GM23338 (cell line): Measurements from ENCODE around the gene PLXNC1. TPM values are rescaled to one million over a fixed set of nuclear protein-coding genes. Genes with fewer than 3 reads are reported as not detected.

Source experiments
- ATAC-seq: fragments of 200-7000 bp; cut with Tn5 transposase; 3 replicates; pipeline ENCODE4 v1.9.1; 2020
- DNase-seq: peaks from one replicate; pipeline ENCODE4 v3.0.0-alpha.2; 2015; ENCODE audit warnings: low spot score
- H2AFZ ChIP-seq: fragments of 200-600 bp; sonication (generic); 2 replicates; pipeline ENCODE4 v1.8.0; 2016; ENCODE audit warnings: antibody characterized with exemption, mild to moderate bottlenecking, moderate library complexity
- H3F3A ChIP-seq: fragments of 200-600 bp; sonication (generic); replicated peaks from 2 replicates; pipeline ENCODE4 v1.8.0; 2017; ENCODE audit warnings: antibody characterized with exemption, mixed run types, low read depth
- H3K27ac ChIP-seq: fragments of 200-600 bp; sonication (generic); 2 replicates; pipeline ENCODE4 v1.6.1; 2016; ENCODE audit warnings: low read depth
- H3K27me3 ChIP-seq: fragments of 200-600 bp; sonication (generic); 2 replicates; pipeline ENCODE4 v1.8.0; 2016; ENCODE audit warnings: mild to moderate bottlenecking, mixed run types, moderate library complexity; ENCODE audit not compliant: insufficient read depth
- H3K36me3 ChIP-seq: fragments of 200-600 bp; sonication (generic); 2 replicates; pipeline ENCODE4 v1.8.0; 2016; ENCODE audit warnings: mild to moderate bottlenecking; ENCODE audit not compliant: insufficient read depth
- H3K4me1 ChIP-seq: fragments of 200-600 bp; sonication (generic); 2 replicates; pipeline ENCODE4 v1.8.0; 2016; ENCODE audit warnings: mild to moderate bottlenecking, moderate library complexity; ENCODE audit not compliant: insufficient read depth
- H3K4me2 ChIP-seq: fragments of 200-600 bp; sonication (generic); 2 replicates; pipeline ENCODE4 v1.7.1; 2017; ENCODE audit warnings: mixed run types
- H3K4me3 ChIP-seq: fragments of 200-600 bp; sonication (generic); 2 replicates; pipeline ENCODE4 v1.6.1; 2016; ENCODE audit warnings: mixed run types
- H3K79me2 ChIP-seq: fragments of 200-600 bp; sonication (generic); replicated peaks from 2 replicates; pipeline ENCODE4 v1.8.0; 2017; ENCODE audit warnings: mild to moderate bottlenecking; ENCODE audit not compliant: insufficient read depth
- H3K9me2 ChIP-seq: fragments of 200-600 bp; sonication (generic); 2 replicates; pipeline ENCODE4 v1.8.0; 2017; ENCODE audit not compliant: insufficient read depth
- H4K20me1 ChIP-seq: fragments of 200-600 bp; sonication (generic); replicated peaks from 2 replicates; pipeline ENCODE4 v1.8.0; 2017; ENCODE audit warnings: mild to moderate bottlenecking; ENCODE audit not compliant: insufficient read depth
- H3K27ac Mint-ChIP-seq: 2 replicates; pipeline ENCODE4 v1.8.0; 2020; ENCODE audit warnings: inconsistent platforms, mild to moderate bottlenecking, moderate library complexity, mixed read lengths
- H3K27me3 Mint-ChIP-seq: 3 replicates; pipeline ENCODE4 v1.8.0; 2022; ENCODE audit warnings: low read depth, mild to moderate bottlenecking, moderate library complexity, mixed read lengths, inconsistent platforms; ENCODE audit not compliant: insufficient read depth, poor library complexity
- H3K36me3 Mint-ChIP-seq: 3 replicates; pipeline ENCODE4 v1.8.0; 2021; ENCODE audit warnings: low read depth, mild to moderate bottlenecking, inconsistent platforms, moderate library complexity, mixed read lengths
- H3K4me1 Mint-ChIP-seq: 3 replicates; pipeline ENCODE4 v1.8.0; 2020; ENCODE audit warnings: mild to moderate bottlenecking, inconsistent platforms, mixed read lengths
- H3K4me3 Mint-ChIP-seq: 3 replicates; pipeline ENCODE4 v1.8.0; 2021; ENCODE audit warnings: moderate library complexity, mild to moderate bottlenecking, inconsistent platforms, mixed read lengths
- H3K9me3 Mint-ChIP-seq: 3 replicates; pipeline ENCODE4 v1.8.0; 2020; ENCODE audit warnings: moderate library complexity, mild to moderate bottlenecking, inconsistent platforms, mixed read lengths
- CREB1 ChIP-seq: fragments of 250-450 bp; sonication (Bioruptor Pico); IDR thresholded peaks from 2 replicates; pipeline ENCODE4 v1.5.0; 2020; ENCODE audit warnings: low read depth, mild to moderate bottlenecking, moderate library complexity
- EZH2 ChIP-seq: fragments of 200-600 bp; sonication (generic); IDR thresholded peaks from one replicate; pipeline ENCODE4 v1.8.0; 2017; ENCODE audit warnings: antibody characterized with exemption, mild to moderate bottlenecking, low read depth; ENCODE audit not compliant: unreplicated experiment
- EZH2phosphoT487 ChIP-seq: fragments of 200-600 bp; sonication (generic); IDR thresholded peaks from one replicate; pipeline ENCODE4 v1.8.1; 2018; ENCODE audit warnings: antibody characterized with exemption; ENCODE audit not compliant: unreplicated experiment
- JUNB ChIP-seq: IDR thresholded peaks from one replicate; pipeline ENCODE4 v1.6.1; 2016; ENCODE audit warnings: antibody characterized with exemption; ENCODE audit not compliant: unreplicated experiment
- NANOG ChIP-seq: IDR thresholded peaks from 2 replicates; pipeline ENCODE4 v1.6.1; 2016; ENCODE audit warnings: antibody characterized with exemption, borderline replicate concordance
- POLR2AphosphoS5 ChIP-seq: IDR thresholded peaks from 2 replicates; pipeline ENCODE4 v1.6.1; 2016; ENCODE audit warnings: antibody characterized with exemption, low read depth
- STAT1 ChIP-seq: IDR thresholded peaks from one replicate; pipeline ENCODE4 v1.6.1; 2016; ENCODE audit warnings: antibody characterized with exemption; ENCODE audit not compliant: unreplicated experiment
- ZNF114 ChIP-seq: fragments of 250-450 bp; sonication (Bioruptor Pico); IDR thresholded peaks from 2 replicates; pipeline ENCODE4 v1.5.0; 2020; ENCODE audit warnings: mild to moderate bottlenecking, moderate library complexity
- ZNF331 ChIP-seq: fragments of 250-450 bp; sonication (Bioruptor Pico); IDR thresholded peaks from 2 replicates; pipeline ENCODE4 v1.5.0; 2020; ENCODE audit warnings: low read depth, mild to moderate bottlenecking, moderate library complexity
- ZNF462 ChIP-seq: fragments of 250-450 bp; sonication (Bioruptor Pico); IDR thresholded peaks from 2 replicates; pipeline ENCODE4 v1.5.0; 2020; ENCODE audit warnings: mild to moderate bottlenecking, moderate library complexity
- polyA plus RNA-seq: library from polyadenylated mRNA; unstranded; fragments of >200 nt; fragmentation: Nextera tagmentation; extraction: Ambion mirVana; gene quantifications from 2 replicates; pipeline ENCODE4 v1.2.1, GENCODE V29; 2016
- total RNA-seq: library from RNA; depleted of rRNA; stranded (reverse); fragments of >200 nt; shearing (Covaris generic); gene quantifications from 2 replicates; pipeline ENCODE4 v1.2.3, GENCODE V29; 2014
- TF ChIP-seq, protein P1 (sequence below): IDR thresholded peaks from one replicate; pipeline ENCODE4 v1.6.1; 2018; ENCODE audit warnings: antibody characterized with exemption; ENCODE audit not compliant: unreplicated experiment
- TF ChIP-seq, protein P2 (sequence below), 2 experiments: fragments of 200-600 bp in 1 of 2; sonication (generic) in 1 of 2; conservative IDR thresholded peaks; 2 replicates each; pipeline versions ENCODE4 v1.5.1 to v1.6.1; 2016 to 2017; ENCODE audit warnings: antibody characterized with exemption in 2 of 2, low read depth in 2 of 2, mild to moderate bottlenecking in 2 of 2, moderate library complexity in 1 of 2

PLXNC1 gene
- total and polyA plus RNA-seq, 2 experiments from 2014 or later: 1.9 to 6.5 TPM

GRCh38 chr12:94123127-94123526 is 25.2 kb upstream of the PLXNC1 start (continued):
- TF ChIP-seq EZH2 (no peak), NANOG (no peak)
- TF ChIP-seq, protein P1, sequence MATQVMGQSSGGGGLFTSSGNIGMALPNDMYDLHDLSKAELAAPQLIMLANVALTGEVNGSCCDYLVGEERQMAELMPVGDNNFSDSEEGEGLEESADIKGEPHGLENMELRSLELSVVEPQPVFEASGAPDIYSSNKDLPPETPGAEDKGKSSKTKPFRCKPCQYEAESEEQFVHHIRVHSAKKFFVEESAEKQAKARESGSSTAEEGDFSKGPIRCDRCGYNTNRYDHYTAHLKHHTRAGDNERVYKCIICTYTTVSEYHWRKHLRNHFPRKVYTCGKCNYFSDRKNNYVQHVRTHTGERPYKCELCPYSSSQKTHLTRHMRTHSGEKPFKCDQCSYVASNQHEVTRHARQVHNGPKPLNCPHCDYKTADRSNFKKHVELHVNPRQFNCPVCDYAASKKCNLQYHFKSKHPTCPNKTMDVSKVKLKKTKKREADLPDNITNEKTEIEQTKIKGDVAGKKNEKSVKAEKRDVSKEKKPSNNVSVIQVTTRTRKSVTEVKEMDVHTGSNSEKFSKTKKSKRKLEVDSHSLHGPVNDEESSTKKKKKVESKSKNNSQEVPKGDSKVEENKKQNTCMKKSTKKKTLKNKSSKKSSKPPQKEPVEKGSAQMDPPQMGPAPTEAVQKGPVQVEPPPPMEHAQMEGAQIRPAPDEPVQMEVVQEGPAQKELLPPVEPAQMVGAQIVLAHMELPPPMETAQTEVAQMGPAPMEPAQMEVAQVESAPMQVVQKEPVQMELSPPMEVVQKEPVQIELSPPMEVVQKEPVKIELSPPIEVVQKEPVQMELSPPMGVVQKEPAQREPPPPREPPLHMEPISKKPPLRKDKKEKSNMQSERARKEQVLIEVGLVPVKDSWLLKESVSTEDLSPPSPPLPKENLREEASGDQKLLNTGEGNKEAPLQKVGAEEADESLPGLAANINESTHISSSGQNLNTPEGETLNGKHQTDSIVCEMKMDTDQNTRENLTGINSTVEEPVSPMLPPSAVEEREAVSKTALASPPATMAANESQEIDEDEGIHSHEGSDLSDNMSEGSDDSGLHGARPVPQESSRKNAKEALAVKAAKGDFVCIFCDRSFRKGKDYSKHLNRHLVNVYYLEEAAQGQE: no peak
- TF ChIP-seq, protein P2, sequence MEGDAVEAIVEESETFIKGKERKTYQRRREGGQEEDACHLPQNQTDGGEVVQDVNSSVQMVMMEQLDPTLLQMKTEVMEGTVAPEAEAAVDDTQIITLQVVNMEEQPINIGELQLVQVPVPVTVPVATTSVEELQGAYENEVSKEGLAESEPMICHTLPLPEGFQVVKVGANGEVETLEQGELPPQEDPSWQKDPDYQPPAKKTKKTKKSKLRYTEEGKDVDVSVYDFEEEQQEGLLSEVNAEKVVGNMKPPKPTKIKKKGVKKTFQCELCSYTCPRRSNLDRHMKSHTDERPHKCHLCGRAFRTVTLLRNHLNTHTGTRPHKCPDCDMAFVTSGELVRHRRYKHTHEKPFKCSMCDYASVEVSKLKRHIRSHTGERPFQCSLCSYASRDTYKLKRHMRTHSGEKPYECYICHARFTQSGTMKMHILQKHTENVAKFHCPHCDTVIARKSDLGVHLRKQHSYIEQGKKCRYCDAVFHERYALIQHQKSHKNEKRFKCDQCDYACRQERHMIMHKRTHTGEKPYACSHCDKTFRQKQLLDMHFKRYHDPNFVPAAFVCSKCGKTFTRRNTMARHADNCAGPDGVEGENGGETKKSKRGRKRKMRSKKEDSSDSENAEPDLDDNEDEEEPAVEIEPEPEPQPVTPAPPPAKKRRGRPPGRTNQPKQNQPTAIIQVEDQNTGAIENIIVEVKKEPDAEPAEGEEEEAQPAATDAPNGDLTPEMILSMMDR (conservative IDR thresholded peaks at IDR 0.05; ENCODE audit: low read depth in 2 of 2): no peak

DNA sequence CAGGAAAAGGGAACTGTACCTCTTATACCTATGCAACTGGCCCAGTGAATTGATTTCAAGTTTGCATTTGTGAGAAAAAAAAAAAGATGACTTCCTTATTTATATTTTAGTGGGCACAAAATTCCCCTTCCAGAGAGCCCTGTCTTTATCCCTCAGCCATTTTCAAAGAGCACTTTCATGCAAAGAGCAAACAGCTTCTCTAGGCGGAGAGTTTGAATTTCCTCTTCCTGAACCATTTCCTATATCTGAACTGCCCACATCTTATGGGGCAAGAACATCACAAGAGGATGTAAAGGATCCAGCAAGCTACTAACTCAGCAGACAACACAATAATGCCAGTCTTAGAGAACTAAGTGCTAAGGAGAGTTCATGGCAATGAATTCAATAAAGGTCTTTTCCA is 22.3 kb upstream of the PLXNC1 start:
- Mint-ChIP-seq H3K27me3 (no peaks in the 10 kb centered on the region), H3K36me3 (no peaks in the 10 kb centered on the region), H3K4me3 (no peak overlapping the region), H3K27ac (no peak overlapping the region), H3K9me3 (no peaks in the 10 kb centered on the region), H3K4me1 (peaks cover 14% of the 10 kb centered on the region)
- Histone ChIP-seq H3K4me2 (no peak overlapping the region), H3K36me3 (no peaks in the 10 kb centered on the region), H3K4me3 (no peak overlapping the region), H4K20me1 (no peaks in the 10 kb centered on the region), H3F3A (no peaks in the 10 kb centered on the region), H3K79me2 (no peaks in the 10 kb centered on the region), H3K4me1 (no peaks in the 10 kb centered on the region), H3K27ac (no peak overlapping the region), H2AFZ (no peak overlapping the region), H3K9me2 (no peaks in the 10 kb centered on the region), H3K27me3 (no peaks in the 10 kb centered on the region)
- ATAC-seq: no peak
- DNase-seq: no peak
- TF ChIP-seq POLR2AphosphoS5: no peak
- no peak for TF ChIP-seq EZH2
- TF ChIP-seq JUNB: no peak
- no peak for TF ChIP-seq NANOG
- no peak for TF ChIP-seq ZNF462 (CRISPR knock-in tag)
- no peak for TF ChIP-seq ZNF114 (CRISPR knock-in tag)
- TF ChIP-seq EZH2phosphoT487: no peak
- TF ChIP-seq STAT1: no peak
- TF ChIP-seq ZNF331 (CRISPR knock-in tag): no peak
- no peak for TF ChIP-seq CREB1
